ENCODE results near the gene ABCB7.
"Not testable (repeated sequence)": the region's sequence is repeated elsewhere in the genome, so short reads cannot be mapped to it uniquely, and the experiment has no call there.

Gene ABCB7

DNA sequence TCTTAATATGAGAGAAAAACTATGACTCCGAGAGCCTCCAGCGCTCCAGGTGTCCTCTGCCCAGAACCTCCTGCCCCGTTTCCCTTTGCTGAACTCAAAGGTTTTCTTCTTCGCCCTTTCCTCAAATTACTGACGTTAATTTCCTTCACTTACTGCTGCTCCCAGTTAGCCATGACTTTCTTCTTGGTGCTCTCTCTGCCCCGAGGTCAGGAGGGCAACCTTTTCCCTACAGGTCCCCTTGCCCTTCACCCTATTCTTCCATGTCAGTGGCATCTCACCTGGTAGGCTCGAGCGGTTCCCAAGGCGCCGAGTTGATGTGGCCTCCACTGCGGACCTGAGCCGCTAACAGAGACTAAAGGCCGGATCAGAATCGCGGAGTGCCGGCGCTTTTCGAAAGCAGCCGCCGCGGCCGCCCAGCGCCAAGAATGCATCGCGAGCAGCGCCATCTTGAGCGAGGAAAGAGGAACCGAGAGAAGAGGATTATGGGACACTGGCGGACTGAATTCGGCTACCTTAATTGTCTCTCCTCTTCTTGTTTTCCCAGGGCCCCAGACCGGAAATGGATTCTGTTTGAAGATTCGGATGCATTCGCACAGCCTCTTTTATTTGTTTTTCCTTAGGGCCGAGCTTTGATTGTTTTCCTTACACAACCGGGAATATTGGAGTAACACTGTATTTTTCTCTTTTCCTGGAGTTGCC lies at the start of gene ABCB7:
TSS of gene ABCB7 (minus strand) at position 457 of the 699 bp plus-strand sequence. CDS start at position 446, 11 bp downstream.
- DNase-seq: peak; percentile 64

DNA sequence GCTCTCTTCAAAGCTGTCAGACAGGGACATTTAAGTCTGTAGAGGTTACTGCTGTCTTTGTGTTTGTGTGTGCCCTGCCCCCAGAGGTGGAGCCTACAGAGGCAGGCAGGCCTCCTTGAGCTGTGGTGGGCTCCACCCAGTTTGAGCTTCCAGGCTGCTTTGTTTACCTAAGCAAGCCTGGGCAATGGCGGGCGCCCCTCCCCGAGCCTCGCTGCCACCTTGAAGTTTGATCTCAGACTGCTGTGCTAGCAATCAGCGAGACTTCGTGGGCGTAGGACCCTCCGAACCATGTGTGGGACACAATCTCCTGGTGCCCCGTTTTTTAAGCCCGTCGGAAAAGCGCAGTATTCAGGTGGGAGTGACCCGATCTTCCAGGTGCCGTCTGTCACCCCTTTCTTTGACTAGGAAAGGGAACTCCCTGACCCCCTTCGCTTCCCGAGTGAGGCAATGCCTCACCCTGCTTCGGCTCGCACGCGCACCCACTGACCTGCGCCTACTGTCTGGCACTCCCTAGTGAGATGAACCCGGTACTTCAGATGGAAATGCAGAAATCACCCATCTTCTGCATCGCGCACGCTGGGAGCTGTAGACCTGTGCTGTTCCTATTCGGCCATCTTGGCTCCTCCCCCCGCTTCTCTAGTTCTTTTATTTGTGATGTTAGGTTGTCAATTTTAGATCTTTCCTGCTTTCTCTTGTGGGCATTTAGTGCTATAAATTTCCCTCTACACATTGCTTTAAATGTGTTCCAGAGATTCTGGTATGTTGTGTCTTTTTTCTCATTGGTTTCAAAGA lies 32.5 kb upstream of the ABCB7 start:
- peak; percentile 7 for DNase-seq

DNA sequence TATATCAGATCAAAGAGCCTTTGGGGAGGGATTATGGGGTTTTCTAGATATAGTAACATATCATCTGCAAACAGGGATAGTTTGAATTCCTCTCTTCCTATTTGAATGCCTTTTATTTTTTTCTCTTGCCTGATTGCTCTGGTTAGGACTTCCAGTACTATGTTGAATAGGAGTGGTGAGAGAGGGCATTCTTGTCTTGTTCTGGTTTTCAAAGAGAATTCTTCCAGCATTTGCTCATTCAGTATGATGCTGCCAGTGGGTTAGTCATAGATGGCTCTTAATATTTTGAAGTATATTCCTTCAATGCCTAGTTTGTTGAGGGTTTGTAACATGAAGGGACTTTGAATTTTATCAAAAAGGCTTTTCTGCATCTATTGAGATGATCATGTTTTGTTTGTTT lies 25.6 kb upstream of the ABCB7 start:
- no peak for DNase-seq

DNA sequence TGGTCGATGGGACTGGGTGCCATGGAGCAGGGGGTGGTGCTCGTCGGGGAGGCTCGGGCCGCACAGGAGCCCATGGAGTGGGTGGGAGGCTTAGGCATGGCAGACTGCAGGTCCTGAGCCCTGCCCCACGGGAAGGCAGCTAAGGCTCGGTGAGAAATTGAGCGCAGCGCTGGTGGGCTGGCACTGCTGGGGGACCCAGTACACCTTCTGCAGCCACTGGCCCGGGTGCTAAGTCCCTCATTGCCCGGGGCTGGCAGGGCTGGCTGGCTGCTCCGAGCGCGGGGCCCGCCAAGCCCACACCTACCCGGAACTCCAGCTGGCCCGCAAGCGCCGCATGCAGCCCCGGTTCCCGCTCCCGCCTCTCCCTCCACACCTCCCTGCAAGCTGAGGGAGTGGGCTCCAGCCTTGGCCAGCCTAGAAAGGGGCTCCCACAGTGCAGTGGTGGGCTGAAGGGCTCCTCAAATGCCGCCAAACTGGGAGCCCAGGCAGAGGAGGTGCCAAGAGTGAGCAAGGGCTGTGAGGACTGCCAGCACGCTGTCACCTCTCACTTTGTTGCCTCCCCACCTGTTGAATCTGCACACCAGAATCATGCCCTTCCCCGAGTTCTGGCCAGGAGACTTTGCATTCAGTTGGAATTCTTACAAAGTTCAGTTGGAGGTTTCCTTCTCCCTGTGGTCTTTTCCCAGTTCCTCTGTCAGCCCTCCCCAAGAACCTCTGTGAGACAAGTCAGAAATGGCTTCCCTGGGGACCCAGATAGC lies 23.6 kb upstream of the ABCB7 start:
- not testable (repeated sequence) for DNase-seq

DNA sequence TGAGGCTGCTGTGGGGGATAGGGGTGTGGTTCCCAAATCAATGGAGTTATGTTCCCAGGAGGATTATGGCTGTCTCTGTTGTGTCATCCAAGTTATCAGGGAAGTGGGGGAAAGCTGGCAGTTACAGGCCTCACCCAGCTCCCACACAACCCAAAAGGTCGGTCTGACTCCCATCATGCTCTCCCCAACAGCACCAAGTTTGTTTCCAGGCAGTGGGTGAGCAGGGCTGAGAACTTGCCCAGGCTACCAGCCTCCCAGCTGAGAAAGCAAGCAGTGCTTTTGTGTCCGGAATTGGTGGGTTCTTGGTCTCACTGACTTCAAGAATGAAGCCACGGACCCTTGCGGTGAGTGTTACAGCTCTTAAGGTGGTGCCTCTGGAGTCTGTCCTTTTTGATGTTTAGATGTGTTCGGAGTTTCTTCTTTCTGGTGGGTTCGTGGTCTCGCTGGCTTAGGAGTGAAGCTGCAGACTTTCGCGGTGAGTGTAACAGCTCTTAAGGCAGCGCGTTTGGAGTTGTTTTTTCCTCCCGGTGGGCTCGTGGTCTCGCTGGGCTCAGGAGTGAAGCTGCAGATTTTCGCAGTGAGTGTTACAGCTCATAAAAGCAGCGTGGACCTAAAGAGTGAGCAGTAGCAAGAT lies 16.3 kb upstream of the ABCB7 start:
- DNase-seq: not testable (repeated sequence)

DNA sequence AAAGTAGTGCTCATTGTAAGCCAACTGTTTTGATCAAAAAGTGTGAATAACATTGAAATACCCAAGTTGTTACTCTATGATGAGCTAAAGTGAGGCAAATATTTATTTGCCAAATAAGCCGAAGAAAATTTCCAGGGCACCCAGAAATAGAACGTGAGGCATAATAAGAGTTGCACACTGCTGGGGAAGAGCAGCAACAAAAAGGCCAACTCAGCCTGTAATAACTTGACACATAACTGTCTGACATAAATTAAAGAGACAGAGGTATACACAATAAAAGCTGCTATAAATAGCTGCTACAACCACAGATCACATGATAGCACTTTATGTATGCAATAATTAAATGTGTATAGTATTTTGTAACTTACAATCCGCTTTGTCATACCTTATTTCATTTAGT lies 2.0 kb upstream of the ABCB7 start:
- DNase-seq: no peak

DNA sequence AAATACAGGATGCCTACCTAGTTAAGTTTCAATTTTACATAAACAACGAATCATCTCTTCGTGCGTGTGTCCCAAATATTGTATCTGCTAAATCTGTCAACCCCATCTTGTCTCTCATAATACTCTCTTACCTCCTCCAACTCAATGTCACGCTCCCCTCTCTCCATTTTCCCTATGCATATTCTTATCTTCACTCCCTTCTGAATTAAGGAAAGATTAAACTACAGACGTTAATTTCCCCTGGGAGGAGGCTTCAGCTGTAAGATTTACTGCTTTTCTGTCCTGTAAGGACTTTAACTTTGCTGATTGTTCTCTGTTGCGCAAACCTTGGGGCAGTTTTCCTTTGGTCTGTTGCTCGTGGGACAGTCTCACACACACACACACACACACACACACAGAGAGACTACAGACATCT lies 455 bp upstream of the ABCB7 start:
- DNase-seq: peak; percentile 22

DNA sequence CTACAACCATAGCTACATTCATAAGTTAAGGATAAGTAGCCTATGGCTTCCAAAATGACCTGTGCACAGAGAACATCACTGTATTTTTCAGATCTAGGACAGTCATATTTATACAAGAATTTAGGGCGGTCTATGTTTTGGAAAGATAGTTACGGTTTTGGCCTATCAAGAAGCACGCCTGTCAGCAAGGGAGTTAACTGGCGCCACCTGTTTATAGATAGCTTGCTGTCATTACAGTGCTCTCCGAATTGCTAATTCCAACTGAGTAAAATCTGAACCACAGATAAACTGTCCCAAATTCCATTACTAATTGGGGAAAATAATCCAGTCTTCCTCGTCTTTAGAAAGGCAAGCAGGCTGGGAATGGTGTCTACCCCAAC lies 646 bp downstream of the ABCB7 start:
- DNase-seq: no peak

DNA sequence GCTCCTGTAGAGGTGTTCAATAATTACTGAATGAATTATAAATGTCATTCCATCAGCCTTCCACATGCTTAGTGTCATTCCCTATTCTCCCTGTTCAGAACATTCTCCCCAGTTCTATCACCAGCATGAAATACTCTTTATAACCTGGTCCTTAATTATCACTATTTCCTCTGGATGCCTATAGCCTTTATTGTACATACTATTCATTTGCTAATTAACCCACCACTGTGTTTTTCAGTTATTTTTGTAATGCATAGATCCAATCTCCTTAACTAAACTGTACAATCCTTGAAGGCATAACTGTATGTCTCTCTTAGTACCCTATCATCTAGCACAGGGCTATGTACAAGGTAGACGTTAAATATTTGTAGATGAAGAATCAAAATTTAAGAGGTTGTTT lies 1.2 kb downstream of the ABCB7 start:
- no peak for DNase-seq

DNA sequence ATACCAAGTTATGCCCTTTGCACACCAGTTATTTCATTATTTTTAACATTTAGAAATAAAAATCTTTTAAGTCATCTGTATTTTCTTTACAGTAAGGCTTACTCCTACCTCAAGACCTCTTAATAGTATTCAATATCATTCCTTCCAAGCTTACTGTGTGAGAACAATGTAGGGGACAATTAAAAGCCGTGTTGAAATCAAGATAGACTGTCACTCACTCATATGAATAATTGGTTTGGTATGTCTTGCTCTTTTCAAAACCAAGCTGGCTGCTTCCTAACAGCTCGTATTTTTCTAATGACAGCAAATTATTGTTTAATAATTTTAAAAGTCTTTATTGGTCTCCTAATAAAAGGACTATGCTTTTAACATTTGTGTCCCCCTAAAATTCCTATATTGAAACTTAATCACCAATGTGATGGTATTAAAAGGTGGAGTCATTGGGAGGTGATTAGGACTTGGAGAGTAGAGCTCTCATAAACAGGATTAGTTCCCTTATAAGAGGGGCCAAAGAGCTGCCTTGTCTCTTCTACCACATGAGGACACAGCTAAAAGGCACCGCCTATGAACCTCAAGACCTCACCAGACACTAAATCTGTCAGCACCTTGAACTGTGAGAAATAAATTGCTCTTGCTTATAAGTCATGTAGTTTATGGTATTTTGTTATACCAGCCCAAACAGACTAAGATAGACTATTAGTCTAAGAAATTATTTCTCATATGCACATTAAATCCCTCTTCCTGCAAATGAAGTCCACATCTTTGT lies 4.1 kb downstream of the ABCB7 start:
- DNase-seq: no peak

DNA sequence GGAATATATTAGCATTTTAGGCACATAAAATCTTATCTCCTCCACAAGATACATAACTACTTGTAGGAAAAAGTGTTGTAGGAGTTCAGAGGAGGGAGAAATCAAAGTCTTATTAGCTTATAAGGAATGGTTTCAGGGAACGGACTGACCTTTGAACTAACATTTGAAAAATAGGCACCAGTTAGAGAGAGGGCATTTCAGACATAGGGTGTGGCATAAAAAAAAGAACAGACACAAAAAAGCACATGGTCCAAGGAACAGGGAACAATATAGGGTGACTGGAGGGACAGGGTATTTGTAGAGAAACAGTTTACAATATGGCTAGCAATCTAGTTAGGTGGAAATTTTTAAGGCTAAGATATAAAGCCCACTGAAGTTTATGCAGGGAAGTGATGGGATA lies 6.4 kb downstream of the ABCB7 start:
- DNase-seq: no peak

DNA sequence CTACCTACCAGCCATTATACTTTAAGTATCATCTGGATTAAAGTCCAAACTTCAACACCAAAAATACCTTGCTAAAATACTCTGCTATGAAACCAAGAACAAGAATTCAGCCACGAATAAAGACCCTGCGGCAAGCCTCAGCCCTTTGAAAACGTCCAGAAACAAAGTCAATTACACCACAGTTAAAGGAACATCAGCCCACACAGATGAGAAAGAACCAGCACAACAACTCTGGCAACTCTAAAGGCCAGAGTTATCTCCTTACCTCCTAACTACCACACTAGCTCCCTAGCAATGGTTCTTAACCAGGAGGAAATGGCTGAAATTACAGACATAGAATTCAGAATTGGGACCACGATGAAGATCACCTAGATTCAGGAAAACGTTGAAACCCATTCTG lies 23.4 kb downstream of the ABCB7 start:
- no peak for DNase-seq

DNA sequence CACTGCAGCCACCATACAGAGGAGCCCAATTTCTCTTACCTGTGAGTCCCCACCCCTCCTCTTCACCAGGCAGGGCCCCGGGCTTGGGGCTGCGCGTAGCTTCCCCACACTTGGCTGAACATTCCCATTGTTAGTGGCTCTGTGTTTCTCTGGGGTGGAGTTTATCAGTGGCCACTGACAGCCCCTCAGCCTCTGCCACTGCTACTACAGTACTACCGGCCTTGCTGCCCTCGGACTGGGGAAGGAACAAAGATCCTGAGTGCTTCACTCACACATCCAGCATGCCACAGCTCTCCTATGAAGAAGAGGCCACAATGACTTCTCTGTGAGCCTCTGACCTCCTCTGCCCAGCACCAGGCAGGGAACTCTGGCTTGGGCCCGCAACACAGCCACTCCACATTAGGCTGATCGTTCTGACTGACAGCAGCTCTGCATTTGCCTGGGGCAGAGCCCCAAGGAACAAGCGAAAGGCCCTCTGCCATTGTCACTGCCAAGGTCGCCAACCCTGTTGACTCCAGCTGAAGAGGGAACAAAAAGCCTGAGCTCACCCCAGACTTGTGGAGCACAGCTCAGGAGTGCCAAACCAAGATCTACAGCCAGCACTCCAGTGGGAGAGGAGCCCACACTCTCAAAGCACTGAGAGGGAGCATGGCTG lies 24.0 kb downstream of the ABCB7 start:
- no peak for DNase-seq

DNA sequence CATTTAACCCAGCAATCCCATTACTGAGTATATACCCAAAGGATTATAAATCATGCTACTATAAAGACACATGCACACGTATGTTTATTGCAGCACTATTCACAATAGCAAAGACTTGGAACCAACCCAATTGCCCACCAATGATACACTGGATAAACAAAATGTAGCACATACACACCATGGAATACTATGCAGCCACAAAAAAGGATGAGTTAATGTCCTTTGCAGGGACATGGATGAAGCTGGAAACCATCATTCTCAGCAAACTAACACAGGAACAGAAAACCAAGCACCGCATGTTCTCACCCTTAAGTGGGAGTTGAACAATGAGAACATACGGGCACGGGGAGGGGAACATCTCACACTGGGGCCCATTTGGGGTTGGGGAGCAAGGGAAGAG lies 27.0 kb downstream of the ABCB7 start:
- not testable (repeated sequence) for DNase-seq

DNA sequence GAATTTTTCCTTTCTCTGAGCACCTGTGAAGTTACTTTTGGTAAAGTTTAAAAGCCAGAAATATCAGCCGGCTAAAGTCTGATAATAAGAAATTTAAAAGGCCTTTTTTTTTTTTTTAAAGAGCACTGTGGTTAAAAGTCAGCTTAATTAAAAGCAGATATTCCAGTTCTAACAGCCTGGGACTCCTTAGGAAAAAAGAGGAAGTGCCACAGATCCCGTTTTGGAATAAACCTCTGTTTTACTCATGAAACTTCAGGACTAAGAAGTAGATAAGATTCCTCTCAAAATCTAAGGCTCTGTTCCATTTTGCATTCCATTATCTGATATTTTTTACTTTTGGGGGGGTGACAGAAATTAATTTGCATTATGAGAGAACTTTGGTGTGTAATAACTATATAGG lies 37.8 kb downstream of the ABCB7 start:
- no peak for DNase-seq

DNA sequence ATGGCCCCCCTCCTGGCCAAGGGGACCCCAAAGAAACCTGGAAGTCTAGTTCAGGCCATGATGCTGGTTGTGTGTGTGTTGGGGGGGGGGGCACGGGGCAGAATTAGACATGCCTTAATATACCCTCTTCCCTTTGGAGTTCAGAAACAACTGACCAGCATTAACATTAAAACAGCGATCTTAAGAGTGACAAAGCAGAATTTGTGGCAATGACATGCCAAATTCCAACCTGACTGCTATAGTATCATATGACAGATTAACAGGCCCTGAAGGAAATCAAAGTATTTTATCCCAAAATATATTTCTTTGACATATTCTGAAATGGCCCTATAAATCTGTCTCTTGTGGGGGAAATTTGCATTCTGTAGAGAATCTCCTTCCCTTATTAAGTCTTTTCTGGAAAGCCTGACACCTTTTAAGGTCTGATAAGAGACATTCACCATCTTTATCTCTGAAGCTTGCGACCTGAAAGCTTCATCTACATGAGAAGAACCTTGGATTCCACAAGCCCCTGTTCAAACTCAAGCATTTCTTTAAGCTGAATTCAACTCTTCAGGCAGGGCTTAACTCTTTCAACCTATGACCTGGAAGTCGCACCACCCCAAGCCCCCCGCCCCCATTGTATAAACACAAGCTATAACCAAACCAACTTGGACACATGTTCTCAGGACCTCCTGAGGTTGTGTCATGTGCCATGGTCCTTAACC lies 40.2 kb downstream of the ABCB7 start:
- no peak for DNase-seq

DNA sequence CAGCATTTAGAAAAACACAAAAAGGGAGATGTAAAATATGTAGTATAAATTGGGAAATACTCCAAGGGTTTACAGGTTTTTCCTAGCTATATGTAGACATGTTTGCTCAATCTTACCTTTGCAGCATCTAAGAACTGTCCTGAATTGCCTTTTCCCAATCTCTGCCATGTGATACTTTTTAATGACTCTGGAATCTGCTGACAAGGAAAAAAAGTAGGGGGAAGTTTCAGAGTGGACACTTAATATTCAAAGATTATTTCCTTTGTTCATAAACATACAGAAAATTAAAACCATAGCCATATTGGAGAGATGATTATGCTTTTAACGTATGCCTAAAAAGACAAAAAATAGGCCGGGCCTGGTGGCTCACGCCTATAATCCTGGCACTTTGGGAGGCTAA lies 41.4 kb downstream of the ABCB7 start:
- no peak for DNase-seq

DNA sequence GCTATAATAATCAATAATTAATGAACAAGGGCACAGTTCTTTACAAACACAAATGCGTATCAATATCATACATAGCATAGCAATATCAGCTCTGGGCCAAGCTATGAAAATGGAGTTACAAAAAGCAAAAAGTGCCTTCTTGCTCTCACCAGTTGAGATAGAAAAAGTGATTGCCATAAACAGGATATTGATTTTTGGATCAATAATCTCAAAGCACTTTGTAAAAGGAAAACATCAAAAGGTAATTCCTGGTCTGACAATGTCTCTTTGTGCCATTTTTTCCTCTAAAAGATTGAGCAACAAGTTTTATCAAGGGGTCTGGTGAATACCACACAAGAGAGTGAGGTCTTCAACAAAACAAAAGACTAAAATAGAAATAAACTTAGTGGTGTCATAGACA lies 42.4 kb downstream of the ABCB7 start:
- no peak for DNase-seq

DNA sequence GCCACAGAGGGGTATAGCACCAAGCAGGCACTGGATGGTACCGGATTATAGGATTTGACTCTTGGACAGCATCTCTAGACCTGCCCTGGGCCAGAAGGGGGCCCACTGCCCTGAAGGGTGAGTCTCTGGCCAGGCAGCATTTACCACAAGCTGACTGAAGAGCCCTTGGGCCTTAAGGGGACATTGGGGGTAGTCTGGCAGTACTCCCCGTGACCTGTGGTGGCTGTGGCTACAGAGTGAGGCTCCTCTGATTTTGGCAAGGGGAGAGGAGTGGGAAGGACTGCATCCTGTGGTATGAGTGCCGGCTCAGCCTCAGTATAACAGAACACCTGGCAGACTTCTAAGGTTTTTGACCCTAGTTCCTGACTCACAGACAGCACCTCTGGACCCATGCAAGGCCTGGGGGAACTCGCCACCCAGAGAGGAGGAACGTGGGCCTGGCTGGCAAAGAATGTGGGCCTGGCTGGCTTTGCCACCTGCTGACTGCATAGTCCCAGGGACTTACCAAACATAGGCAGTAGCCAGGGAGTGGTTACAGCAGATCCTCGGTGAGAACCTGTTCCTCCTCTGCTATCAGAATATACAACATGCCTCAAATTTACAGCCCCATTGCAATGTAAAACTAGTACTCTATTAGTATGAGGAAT lies 48.1 kb downstream of the ABCB7 start:
- no peak for DNase-seq

DNA sequence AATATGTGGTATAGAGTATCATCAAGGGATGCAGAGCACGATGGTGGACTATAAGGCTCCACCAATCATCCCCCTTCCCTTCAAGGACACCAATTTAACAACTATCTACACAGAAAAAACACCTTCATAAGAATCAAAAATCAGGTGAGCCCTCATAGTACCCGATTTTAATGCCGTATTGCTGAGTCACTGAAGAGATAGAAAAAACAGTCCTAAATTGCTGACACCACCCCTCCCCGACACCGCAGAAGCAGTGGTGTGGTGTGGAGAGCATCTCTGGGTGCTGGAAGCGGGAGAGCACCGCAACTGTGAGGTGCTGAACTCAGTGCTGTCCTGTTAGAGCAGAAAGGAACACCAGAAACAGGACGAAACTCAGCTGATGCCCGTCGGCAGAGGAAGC lies 49.3 kb downstream of the ABCB7 start:
- no peak for DNase-seq

DNA sequence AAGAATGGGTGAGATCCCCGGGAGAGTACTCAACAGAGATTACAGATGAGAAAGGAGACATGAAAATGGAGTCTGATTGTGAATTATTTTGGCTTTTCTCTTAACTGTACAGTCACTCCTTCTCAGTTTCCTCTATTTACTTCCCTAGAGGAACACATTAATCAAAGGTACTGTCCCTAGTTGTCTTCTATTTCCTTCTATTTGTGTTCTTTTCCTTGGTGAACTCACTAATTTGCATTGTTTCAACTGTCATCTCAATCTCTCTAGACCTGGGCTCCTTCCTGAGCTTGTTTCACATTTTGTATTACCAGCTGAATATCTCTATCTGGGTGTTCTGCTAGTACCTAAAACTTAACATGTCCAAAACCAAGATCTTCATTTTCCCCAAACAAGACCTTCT lies 59.8 kb downstream of the ABCB7 start:
- DNase-seq: no peak

Data from NCI-H524 treated with DMSO at 0.1 percent for 48 hours (cell line).